ENCODE measurements around the gene SMYD5. TPM values are rescaled to one million over a fixed set of nuclear protein-coding genes. Genes with fewer than 3 reads are reported as not detected.

The SMYD5 gene
- total RNA-seq, 1 donor from 2014 or later, result 11.7 TPM

- ATAC-seq, result peak; percentile 89
These were observed 30.0 kb downstream of the SMYD5 start for GRCh38 chr2:73243884-73244570.

GRCh38 chr2:73244580-73244979, 30.5 kb downstream of the SMYD5 start:
- ATAC-seq, result no peak

GRCh38 chr2:73246850-73247249, 32.8 kb downstream of the SMYD5 start:
- no peak for ATAC-seq

- ATAC-seq, result no peak
These were observed 35.6 kb downstream of the SMYD5 start for GRCh38 chr2:73249636-73250035.

- ATAC-seq, result no peak
These were observed 37.1 kb downstream of the SMYD5 start for GRCh38 chr2:73250872-73251846.

- ATAC-seq, result no peak
These were observed 38.4 kb downstream of the SMYD5 start for GRCh38 chr2:73252238-73253027.

GRCh38 chr2:73253400-73253799, 39.4 kb downstream of the SMYD5 start:
- ATAC-seq, result no peak

GRCh38 chr2:73253901-73254300, 39.9 kb downstream of the SMYD5 start:
- ATAC-seq, result peak; percentile 90

- ATAC-seq, result no peak
These were observed 40.4 kb downstream of the SMYD5 start for GRCh38 chr2:73254343-73255006.

- ATAC-seq, result no peak
These were observed 41.1 kb downstream of the SMYD5 start for GRCh38 chr2:73255007-73255644.

GRCh38 chr2:73255907-73256617, 42.0 kb downstream of the SMYD5 start:
- no peak for ATAC-seq

- no peak for ATAC-seq
These were observed 42.5 kb downstream of the SMYD5 start for GRCh38 chr2:73256618-73256922.

GRCh38 chr2:73257021-73257420, 43.0 kb downstream of the SMYD5 start:
- no peak for ATAC-seq

GRCh38 chr2:73257425-73258125, 43.5 kb downstream of the SMYD5 start:
- no peak for ATAC-seq

- ATAC-seq, result no peak
These were observed 44.3 kb downstream of the SMYD5 start for GRCh38 chr2:73258186-73258912.

- ATAC-seq, result no peak
These were observed 44.8 kb downstream of the SMYD5 start for GRCh38 chr2:73258913-73259215.

GRCh38 chr2:73259276-73259675, 45.2 kb downstream of the SMYD5 start:
- ATAC-seq, result no peak

- no peak for ATAC-seq
These were observed 45.8 kb downstream of the SMYD5 start for GRCh38 chr2:73259704-73260337.

- ATAC-seq, result peak; percentile 68
These were observed 46.4 kb downstream of the SMYD5 start for GRCh38 chr2:73260338-73260984.
